Measurements from ENCODE around the gene HECTD2.
"Not testable (repeated sequence)": the region's sequence is repeated elsewhere in the genome, so short reads cannot be mapped to it uniquely, and the experiment has no call there.

Gene HECTD2

DNA sequence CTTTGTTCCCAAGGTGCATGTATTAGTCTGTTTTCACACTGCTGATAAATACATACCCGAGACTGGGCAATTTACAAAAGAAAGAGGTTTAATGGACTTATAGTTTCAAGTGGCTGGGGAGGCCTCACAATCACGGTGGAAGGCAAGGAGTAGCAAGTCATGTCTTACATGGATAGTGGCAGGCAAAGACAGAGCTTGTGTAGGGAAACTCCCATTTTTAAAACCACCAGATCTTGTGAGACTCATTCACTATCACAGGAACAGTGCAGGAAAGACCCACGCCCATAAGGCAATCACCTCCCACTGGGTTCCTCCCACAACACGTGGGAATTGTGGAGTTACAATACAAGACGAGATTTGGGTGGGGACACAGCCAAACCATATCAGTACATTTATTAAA is 129.8 kb downstream of the HECTD2 start:
- DNase-seq, result no peak

DNA sequence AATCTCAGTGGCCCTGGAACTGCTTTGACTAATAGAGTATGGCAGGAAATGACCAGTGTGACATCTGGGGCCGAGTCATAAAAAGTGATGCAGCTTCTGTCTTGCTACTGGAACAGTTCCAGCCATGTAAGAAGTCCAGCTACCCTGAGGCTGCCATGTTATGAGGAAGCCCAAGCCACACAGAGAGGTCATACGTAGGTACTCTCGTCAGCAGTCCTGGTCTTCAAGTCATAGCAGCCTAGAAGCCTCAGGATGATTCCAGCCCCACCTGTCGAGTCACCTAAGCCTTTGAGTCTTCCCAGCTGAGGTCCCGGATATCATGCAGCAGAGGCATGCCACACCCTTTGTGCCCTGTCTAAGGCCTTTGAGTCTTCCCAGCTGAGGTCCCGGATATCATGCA is 130.6 kb downstream of the HECTD2 start:
- peak in 3 of 4 experiments; percentile 27 to 64 (median 50) for DNase-seq

DNA sequence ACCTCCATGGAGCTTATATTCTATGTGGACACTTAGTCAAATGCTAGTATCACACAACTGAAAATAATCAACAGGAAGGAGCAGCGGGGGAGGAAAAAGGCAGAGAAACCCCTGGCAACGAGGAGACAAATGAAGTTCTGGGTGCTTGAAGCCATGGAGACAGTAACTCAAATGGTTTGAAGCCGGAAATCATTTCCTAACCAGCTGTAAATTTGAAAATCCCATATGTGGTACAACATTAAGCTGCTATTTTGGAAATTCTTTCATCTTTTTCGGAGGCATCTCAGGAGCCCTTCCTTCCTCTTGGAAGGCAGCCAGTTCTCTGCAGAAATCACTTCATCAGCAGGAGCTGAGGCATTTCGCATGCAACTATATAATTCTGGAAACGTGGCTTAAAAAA is 131.3 kb downstream of the HECTD2 start:
- peak in 3 of 4 experiments; percentile 52 to 77 (median 68) for DNase-seq

DNA sequence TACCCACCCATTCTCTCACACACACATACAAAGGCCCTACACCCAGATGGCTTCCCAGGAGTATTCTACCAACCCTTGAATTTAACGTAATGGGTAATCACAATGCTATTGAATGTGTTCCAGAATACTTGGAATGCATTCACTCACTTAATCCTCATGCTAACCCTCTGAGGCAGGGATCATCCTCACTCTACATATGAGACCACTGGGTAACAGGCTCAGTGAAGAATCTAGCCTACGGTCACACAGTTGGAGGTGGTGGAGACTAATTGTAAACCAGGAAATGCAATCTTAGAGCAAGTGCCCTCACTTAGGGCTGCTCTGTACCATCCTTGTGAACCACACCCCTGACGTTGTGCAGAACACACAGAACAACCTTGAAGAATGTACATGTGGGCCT is 135.2 kb downstream of the HECTD2 start:
- DNase-seq, result no peak

DNA sequence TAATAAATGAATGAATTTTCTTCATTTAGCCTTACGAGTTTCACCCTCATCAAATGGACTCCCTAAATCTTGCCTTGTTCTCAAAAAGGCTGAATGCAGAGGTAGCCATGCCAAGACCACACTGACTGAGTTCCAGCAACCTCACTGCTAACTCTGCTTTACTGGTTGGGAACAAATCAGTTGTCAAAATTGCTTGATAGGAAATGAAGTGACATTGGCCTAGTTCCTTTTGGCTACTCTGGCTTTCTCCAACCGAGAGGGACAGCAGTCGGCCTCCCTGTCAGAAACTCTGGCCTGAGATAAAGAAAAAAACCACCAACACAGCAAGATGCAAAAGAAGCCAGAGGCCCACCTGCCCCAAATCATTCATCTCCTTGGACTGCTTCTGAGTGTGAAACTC is 135.7 kb downstream of the HECTD2 start:
- DNase-seq, result no peak

DNA sequence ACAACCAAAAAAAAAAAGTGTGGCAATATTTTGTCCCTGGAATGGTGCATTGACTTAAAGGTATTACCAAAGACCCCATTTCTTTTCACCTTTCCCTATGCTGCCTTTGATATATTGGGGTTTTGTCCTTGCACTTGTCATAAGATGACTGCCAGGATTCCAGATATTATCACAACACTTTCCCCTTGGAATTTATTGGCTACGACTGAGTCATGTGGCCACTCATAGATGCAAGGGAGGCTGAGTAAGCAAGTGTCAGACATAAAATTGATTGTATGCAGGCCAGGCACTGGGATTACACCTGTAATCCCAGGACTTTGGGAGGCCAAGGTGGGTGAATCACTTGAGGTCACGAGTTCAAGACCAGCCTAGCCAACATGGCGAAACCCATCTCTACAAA is 139.1 kb downstream of the HECTD2 start:
- no peak for DNase-seq

DNA sequence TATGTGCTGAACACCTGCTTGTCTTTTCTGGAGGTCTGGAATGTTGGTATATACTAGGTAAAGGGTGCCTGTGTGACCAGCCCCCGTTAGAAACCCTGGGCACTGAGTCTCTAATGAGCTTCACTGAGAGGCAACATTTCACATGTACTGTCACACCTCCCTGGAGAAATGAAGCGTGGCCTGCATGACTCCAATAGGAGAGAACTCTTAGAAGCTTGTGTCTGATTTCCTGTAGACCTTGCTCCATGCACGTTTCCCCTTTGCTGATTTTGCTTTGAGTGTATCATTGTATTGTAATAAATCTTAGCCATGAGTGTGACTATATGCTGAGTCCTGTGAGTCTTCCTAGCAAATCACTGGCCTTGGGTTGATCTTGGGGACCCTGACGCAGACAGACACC is 139.9 kb downstream of the HECTD2 start:
- DNase-seq, result no peak

DNA sequence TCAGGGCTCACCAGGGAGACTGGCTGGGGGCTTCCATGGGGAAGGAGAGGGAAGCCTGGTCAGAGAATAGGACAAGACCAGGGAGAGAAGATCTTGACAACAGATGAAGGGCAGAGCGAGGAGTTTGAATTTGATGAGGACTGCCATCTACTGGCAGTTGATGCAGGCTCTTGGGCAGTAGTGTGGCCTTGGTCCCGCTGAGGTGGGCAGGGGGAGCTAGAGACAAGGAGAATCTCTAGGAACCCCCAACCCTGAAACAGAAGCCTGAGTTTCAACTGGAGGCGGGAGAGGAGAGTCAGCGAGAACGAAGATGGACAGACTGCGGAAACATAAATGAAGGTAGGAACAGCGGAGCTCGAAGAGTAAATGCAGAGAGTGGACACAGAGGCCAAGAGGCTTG is 141.7 kb downstream of the HECTD2 start:
- DNase-seq, result peak; percentile 25 to 54 (median 48)

DNA sequence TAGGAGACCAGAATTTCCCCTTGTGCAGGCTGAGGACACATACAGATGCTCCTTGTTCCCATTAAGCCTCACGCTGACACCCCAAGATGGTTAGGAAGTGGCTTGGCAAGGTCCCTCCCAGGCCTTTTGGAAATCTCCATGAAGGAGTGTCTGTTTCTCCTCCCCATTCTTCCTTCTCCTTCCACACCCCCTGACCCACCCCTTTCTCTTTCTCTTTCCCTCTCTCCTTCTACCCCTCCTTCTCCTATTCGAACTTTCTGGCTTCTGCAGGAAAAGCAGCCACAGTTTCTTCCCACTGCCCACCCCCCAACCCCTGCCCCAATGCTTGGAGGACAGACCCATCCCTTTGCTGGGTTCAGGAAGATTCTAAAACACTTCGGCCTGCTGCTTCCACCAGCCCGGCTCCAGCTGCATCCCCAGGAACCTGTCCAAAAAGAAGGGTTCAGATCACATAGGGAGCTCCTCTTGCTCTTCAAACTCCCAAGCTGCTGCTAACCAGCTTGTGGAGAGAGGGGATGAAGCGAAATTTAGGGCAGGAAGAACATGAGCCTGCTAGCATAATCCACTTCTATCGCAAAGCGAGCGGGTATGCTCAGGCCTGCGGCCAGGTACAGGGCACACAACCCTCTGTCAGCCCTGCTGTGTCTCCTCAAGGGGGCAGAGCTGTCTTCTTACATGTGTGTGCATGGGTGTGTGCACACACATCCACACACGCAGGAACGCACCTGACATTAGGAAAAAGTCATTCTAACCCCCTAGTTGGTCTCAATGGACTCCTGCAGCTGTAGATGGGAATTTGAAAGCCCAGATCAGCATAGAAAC is 142.3 kb downstream of the HECTD2 start:
- DNase-seq, result no peak

DNA sequence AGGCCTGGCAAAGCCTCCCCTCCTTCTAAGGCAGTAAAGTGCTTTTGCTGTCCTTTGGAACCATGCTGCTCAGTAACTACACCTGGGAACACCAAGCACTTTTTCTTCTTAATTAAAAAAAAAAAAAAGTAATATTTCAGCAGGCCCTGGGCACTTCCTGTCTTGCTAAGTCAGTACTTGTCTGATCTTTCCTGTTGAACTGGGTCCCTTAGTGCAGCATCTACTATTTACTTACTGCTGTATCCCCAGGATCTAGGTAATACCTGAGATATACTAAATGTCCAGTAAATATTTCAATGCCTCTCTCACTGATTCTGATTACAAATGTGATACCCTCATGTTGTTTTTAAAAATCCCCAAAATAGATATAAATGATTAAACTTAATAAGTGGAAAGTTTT is 145.3 kb downstream of the HECTD2 start:
- no peak for DNase-seq

DNA sequence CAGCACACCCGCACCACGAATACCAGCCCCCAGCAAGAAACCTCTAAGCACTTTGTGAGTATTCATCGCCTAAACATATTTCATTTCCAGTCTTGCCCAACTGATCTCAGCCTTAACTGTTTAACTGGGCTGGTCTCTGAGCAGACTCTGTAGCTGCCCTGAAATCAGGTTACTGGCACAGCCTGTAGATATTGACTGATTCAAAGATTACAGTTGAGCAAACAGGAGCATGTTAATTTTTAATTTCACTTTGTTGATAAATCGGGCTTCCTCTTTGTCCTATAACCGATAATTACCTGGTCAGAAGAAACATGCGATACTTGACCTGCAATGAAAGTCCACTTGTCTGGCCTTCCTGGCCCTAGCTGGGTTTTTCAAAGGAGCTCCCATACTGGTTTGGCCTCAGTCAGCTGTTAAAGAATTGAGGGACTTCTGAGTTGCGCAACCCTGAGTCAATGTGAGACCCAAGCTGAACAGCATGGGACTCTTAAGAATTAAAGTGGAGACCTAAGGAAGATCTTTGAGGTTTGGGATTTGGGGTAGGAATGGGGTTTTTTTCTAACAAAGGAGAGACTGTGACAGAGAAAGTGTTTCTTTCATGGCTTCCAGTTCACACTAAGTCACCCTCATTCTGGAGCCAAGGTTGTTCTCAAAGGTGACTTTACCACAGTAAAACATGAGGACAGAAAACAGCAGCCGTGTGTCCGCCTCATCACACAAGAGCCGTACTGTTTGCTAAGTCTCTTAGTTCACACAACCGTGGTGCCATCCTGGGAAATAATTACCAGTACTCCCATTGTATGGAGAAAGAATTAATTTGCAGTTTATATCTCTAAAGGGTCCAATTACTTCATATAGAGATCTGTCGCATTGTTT is 146.8 kb downstream of the HECTD2 start:
- DNase-seq, result no peak

DNA sequence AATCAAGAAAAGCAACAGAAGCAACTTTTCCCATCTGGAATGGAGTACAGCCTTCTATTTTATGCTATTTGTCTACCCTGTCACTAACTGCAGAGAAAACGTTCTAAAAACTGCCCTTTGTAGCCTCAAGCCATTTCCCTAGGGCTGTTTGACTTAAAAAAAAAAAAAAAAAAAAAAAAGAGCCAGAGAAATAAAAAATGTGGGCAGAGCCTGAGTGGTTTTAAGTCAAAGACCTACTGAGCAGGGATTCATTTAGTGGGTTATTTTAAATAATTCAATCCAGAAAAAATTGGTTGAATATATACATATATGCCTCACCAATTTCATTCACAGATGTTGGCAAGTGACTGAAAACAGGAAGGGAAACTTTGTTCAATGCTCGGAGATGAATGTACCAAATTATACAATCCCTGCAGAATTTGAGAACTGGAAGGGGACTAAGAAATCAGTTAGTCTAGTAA is 147.5 kb downstream of the HECTD2 start:
- DNase-seq, result peak in 2 of 4 experiments; percentile 5 to 35

DNA sequence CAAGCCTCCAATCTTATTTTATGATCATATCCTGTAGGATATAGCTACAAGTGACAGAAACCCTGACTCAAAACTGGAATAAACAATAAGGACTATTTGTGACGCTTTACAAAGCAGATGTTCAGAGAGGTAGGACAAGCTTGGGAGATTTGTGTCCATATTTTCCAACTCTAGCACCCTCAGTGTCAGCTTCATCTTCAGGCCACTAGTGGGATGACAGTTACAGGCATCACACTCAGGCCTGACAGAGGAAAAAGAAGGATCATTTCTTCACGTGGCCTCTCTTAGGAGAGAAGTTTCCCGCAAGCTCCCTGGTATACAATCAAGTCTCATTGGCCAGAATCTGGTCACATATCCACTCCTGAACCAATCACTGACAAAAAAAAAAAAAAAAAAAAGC is 148.3 kb downstream of the HECTD2 start:
- no peak for DNase-seq

DNA sequence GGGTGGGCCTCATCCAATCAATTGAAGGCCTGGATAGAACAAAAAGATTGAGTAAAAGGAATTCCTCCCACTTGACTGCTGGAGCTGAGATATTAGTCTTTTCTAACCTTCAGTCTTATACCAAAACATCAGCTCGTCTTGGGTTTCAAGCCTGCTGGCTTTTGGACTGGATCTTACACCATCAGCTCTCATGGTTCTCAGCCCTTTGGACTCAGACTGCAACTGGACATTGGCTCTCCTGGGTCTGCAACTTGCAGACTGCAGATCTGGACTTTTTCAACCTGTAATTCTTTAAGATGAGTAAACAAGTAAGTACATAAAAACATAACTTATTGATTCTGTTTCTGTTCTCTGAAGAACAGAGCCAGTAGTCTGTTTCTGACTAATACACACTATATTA is 149.0 kb downstream of the HECTD2 start:
- no peak for DNase-seq

DNA sequence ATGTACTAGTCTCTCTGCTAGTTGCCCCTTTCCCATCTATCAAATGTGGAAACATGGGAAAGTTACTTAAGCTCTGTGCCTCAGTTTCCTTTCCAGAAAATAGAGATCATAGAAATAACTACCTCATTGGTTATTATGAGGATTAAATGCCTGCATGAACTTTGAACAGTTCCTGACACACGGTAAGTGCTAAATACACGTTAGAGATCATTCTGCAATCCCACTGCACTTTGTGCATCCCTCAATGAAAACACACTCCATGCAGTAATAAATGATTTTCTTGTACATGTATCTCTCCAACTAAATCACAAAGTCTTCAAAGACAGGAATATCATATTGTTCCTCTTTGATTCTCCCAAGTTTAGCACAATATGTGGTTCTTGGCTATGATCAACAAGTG is 149.6 kb downstream of the HECTD2 start:
- no peak for DNase-seq

DNA sequence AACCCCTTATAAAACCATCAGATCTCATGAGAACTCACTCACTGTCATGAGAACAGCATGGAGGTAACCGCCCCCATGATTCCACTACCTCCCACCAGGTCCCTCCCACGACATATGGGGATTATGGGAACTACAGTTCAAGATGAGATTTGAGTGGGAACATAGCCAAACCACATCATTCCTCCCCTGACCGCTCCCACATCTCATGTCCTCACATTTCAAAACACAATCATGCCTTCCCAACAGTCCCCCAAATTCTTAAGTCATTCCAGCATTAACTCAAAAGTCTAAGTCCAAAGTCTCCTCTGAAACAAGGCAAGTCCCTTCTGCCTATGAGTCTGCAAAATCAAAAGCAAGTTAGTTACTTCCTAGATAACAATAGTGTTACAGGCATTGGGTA is 150.7 kb downstream of the HECTD2 start:
- not testable (repeated sequence) for DNase-seq

DNA sequence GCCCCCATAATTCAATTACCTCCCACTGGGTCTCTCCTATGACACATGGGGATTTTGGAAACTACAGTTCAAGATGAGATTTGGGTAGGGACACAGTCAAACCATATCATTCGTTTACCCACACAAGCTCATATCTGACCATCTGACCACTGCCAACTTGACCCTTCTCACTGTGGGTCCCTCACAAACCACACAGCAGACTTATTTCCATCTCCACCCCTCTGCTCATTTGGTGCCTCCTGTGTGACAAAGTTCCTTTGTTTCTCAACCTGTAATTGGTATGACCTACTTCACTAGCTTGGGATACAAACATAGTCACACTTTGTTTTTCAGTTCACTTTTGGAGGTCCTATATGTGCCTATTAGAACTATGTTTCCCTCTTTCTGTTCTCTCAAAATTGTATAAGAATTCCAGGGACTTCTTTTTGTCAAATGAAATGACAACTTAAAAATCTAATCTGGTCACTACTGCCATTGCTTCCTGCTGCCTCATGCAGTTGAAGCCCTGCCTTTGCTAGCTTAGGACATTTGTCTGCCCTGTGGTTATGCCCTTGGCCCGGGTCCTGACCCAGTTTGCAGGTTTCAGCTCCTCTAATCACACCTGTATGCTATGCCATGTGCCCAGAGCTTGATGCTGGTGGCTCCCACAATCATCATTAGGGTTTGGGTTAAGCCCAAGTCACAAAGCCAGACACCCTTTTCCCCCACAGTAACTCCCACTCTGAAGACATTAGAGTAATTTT is 152.9 kb downstream of the HECTD2 start:
- no peak for DNase-seq

DNA sequence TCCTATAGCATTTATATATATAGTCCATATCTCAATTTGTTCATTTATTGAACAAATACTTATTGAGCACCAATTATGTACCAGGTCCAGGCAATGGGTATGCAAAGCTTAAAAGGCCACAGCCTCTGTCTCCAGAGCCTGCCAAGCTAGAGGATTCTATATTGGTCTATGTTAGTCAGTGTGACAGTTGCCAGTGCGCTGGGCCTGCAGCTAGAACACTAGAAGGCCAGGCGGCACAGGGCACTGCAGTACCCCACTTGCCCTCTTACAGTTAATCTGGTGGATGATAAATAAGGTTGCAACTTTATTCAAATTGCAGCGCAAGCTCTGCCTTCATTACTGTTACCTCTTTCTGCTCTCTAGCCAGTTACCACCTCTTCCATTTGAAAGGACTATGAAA is 153.9 kb downstream of the HECTD2 start:
- no peak for DNase-seq

Data from suppressor macrophage (primary cell).